ENCODE results near the gene LCK.
A peak's percentile ranks its signal among the peaks of the same experiment; 100 is the strongest.

Gene LCK

GRCh38 chr1:32250893-32251716 lies at the start of gene LCK:
TSS of gene LCK (plus strand) at chr1:32251265. CDS start at chr1:32274330, 23,065 bp downstream.
- no peak for DNase-seq

- no peak for DNase-seq
These were observed 46.1 kb upstream of the LCK start for GRCh38 chr1:32204943-32205361.

GRCh38 chr1:32205401-32206370 lies 45.4 kb upstream of the LCK start, which contains the start of gene IQCC:
TSS of gene IQCC (plus strand) at chr1:32205671. CDS start at chr1:32205682, 11 bp downstream.
- peak; percentile 91 for DNase-seq

DNA sequence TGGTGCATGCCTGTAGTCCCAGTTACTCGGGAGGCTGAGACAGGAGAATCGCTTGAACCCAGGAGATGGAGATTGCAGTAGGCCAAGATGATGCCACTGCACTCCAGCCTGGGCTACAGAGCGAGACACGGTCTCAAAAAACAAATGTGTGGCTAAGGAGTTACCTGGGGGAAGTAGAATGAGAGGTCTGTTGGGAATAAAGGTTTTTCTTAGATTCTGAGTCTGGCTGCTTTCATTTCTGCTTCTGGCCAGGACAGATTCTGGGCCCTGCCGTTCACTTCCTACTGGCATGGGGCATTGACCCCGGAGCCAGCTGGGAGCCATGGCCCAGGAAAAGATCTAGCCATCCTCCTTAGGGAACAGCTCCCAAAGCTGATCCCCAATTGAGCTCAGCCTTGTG lies 42.6 kb upstream of the LCK start:
- no peak for DNase-seq

DNA sequence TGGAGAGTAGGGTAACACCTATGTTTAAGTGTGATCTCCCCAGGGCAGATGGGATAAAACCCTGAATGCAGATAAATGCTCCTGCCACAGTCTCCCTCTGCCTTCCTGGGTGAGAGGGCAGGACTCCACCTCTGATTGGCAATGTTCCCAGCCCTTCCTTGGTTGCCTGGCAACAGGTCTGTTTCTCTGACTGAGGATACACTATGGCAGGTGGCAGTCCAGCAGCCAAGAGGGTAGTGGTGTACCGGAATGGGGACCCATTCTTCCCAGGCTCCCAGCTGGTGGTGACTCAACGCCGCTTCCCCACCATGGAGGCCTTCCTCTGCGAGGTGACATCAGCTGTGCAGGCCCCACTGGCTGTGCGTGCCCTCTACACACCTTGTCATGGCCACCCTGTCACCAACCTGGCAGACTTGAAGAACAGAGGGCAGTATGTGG lies 42.2 kb upstream of the LCK start, which contains the start of gene DCDC2B:
Gene DCDC2B (plus strand): TSS at position 199 of the 438 bp plus-strand sequence. CDS start 5 bp downstream, at position 204.
- peak; percentile 97 for DNase-seq

DNA sequence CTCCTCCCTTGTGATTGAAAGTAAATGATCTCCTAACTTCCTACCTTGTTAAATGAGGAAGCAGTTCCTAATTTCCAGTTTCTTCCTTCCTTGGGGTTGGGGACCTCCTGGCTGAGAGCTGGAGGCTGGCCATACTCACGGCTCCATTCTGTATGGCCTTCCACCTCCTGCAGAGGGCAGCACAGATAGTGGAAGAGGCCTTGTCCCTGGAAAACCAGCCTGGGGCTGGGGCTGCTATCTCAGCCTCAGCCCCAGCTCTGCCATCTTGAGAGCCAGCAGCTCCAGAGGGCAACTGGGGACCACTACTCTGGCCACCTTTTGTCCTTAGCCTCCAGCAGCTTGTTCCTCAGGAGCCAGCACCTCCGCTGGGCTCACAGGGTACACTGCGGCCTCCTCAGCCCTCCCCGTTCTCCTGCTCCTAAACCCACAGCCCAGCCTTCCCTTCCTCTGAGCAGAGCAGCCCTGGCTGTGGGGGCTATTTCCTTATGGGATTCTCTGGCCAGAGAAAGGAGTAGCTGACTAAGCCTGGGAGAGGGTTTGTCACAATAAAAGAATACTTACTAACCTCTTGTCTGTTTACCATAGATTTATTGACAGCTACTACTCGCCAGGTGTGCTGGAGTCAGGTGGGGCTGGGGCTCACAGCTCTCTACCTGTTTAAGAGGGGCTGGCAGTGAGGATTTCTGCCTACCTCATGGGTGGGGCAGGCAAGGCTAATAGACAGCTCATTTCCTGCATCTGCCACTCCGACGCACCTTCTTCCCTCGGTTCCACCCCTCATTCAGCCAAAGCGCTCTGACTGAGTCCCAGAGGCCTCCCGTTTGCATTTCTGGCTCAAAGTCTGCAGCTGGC lies 35.2 kb upstream of the LCK start:
- DNase-seq, result peak; percentile 36

DNA sequence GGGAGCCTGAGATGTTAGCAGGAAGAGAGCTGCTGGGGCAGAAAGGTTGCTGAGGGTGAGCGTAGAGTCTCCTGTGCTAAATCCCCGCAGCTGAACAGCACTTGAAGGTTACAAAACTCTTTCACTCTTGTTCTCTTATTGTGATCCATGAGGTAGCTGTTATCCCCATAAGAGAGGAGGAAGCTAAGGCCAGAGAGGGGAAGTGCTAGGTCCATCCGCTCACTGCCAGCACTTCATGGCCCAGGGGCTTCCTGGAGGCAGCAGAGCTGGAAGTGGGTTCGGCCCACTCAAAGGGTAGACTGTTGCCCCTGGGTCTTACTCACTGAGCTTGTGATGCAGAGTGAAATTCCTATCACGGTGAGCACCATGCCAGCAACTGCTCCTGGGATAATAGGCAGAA lies 34.5 kb upstream of the LCK start:
- DNase-seq, result no peak

- no peak for DNase-seq
These were observed 32.0 kb upstream of the LCK start for GRCh38 chr1:32219022-32219421.

- no peak for DNase-seq
These were observed 30.1 kb upstream of the LCK start for GRCh38 chr1:32220746-32221580.

GRCh38 chr1:32221581-32221979 lies 29.5 kb upstream of the LCK start:
- no peak for DNase-seq

- peak; percentile 87 for DNase-seq
These were observed 28.9 kb upstream of the LCK start, which contains the start of the genes EIF3I and TMEM234 for GRCh38 chr1:32221980-32222755. TSS of gene EIF3I (plus strand) at chr1:32222407. CDS start at chr1:32222442, 35 bp downstream. TSS of gene TMEM234 (minus strand) at chr1:32222353. CDS start at chr1:32222322, 31 bp downstream.

GRCh38 chr1:32223683-32224082 lies 27.4 kb upstream of the LCK start:
- no peak for DNase-seq

GRCh38 chr1:32224285-32224684 lies 26.8 kb upstream of the LCK start:
- no peak for DNase-seq

- DNase-seq, result no peak
These were observed 22.3 kb upstream of the LCK start for GRCh38 chr1:32228771-32229170.

GRCh38 chr1:32231843-32232432 lies 19.1 kb upstream of the LCK start:
- DNase-seq, result no peak

DNA sequence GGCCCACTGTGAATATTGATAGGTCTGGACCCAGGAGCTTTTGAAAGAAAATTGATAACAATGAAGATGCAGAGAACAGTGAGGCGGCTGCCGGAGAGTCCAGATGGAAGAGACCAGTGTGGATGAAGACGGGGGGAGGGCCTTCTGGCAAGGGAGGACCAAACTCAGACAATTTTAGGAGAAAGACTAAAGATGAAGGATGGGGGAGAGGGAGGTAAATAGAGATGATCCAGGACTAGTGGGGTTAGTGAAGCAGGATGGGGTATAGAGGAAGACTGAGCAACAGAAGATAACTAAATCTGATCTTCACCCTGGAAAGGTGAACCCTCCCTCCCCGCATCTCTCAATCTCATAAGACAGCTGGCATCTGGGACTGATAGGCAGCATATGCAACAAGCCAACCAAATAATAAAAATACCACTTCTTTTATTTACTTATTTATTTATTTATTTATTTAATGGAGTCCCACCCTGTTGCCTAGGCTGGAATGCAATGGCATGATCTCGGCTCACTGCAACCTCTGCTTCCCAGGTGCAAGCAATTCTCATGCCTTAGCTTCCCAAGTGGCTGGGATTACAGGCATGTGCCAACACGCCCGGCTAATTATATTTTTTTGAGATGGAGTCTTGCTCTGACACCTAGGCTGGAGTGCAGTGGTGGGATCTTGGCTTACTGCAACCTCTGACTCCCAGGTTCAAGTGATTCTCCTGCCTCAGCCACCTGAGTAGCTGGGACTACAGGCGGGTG lies 18.3 kb upstream of the LCK start:
- DNase-seq, result peak; percentile 81

GRCh38 chr1:32234792-32235191 lies 16.3 kb upstream of the LCK start:
- DNase-seq, result no peak

DNA sequence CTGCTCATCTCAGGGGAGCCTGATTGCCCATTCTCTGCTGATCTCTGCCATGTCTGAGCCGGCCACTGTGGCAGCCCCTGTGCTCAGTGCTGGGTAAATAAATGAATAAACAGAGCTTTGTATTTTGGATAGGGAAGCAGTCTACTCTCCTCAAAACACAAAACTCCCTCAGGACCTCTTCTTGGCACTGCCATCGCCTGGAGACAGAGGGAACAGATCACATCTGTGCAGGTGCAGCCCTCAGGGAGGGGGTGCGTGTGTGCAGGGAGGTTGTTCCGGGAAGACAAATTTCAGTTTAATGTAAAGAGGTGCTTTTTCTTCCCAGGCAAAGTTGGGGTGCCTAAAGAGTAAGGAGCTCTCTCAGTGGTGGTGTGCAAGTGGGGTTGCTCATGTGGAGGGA lies 11.7 kb upstream of the LCK start:
- DNase-seq, result peak; percentile 88

- DNase-seq, result peak; percentile 79
These were observed 11.3 kb upstream of the LCK start for GRCh38 chr1:32239790-32240139.

All from NCI-H2171 treated with DMSO at 0.1 percent for 48 hours (cell line).